Mucosa of stomach (tissue), 1 donor: ENCODE measurements around the gene MAPKAPK5.
A peak's percentile ranks its signal among the peaks of the same experiment; 100 is the strongest.
"Not testable (repeated sequence)": the region's sequence is repeated elsewhere in the genome, so short reads cannot be mapped to it uniquely, and the experiment has no call there.

Experiments used
- H3K27me3 ChIP-seq: one replicate; pipeline ENCODE4 v1.7.0; 2013; ENCODE audit warnings: mild to moderate bottlenecking, low read length; ENCODE audit not compliant: control insufficient read depth, insufficient read depth
- H3K36me3 ChIP-seq: one replicate; pipeline ENCODE4 v1.7.0; 2013; ENCODE audit warnings: low read length; ENCODE audit not compliant: control insufficient read depth, insufficient read depth
- H3K4me1 ChIP-seq: one replicate; pipeline ENCODE4 v1.7.0; 2013; ENCODE audit warnings: mild to moderate bottlenecking, low read length; ENCODE audit not compliant: control insufficient read depth, insufficient read depth
- H3K4me3 ChIP-seq: one replicate; pipeline ENCODE4 v1.7.0; 2013; ENCODE audit warnings: low read length
- H3K9ac ChIP-seq: one replicate; pipeline ENCODE4 v1.7.0; 2013; ENCODE audit warnings: mild to moderate bottlenecking, low read length, moderate library complexity
- H3K9me3 ChIP-seq: one replicate; pipeline ENCODE4 v1.7.0; 2013; ENCODE audit warnings: mild to moderate bottlenecking, low read length, moderate library complexity; ENCODE audit not compliant: control insufficient read depth
- donor health status: Pancreatic carcinoma.

The MAPKAPK5 gene

DNA sequence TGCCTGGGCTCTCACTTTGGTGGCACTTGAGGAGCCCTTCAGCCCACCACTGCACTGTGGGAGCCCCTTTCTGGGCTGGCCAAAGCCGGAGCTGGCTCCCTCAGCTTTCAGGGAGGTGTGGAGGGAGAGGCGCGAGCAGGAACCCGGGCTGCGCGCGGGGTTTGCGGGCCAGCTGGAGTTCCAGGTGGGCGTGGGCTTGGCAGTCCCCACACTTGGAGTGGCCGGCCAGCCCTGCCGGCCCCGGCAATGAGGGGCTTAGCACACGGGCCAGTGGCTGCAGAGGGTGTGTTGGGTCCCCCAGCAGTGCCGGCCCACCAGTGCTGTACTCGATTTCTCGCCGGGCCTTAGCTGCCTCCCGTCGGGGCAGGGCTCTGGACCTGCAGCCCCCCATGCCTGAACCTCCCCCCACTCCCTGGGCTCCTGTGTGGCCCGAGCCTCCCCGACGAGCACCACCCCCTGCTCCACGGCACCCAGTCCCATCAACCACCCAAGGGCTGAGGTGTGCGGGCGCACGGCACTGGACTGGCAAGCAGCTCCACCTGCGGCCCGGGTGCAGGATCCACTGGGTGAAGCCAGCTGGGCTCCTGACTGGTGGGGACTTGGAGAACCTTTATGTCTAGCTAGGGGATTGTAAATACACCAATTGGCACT is 6.4 kb upstream of the MAPKAPK5 start:
- not testable (repeated sequence) for H3K9me3 ChIP-seq, H3K4me3 ChIP-seq, H3K36me3 ChIP-seq, H3K27me3 ChIP-seq, H3K9ac ChIP-seq, H3K4me1 ChIP-seq

DNA sequence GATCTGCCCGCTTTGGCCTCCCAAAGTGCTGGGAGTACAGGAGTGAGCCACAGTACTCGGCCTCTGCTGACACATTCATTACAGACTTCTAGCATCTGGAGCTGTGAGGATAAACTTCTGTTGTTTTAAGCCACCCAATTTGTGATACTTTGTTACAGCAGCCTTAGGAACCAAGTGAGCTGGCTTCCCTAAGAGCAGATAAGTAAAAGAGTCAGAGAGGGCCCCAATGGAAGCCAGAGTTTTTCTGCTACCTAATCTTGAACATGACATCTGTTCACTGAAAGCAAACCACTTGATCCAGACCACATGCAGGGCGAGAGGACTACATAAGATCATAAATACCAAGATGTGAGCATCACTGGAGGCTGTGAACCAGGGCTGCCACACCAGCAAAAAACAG is 3.7 kb upstream of the MAPKAPK5 start:
- Histone ChIP-seq H3K9ac (no peak overlapping the region), H3K4me1 (peaks cover 8% of the 10 kb centered on the region), H3K36me3 (no peaks in the 10 kb centered on the region), H3K9me3 (no peaks in the 10 kb centered on the region), H3K27me3 (no peaks in the 10 kb centered on the region), H3K4me3 (no peak overlapping the region)

DNA sequence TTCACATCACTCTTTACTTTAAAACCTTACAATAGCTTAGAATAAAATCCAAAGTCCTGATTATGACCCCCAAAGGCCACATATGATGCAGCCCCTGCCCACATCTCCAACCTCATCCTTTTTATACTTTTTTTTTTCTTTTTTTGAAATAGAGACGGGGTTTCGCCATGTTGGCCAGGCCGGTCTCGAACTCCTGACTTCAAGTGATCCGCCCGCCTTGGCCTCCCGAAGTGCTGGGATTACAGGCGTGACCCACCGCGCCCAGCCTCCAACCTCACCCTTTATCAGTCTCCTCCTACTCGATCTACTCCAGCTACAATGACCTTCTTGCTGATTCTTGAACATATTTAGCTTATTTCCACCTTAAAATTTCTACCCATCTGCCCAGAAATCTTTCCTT is 1.2 kb upstream of the MAPKAPK5 start:
- no peaks in the 10 kb centered on the region for H3K27me3 ChIP-seq
- no peaks in the 10 kb centered on the region for H3K36me3 ChIP-seq
- peak overlapping the region; percentile 91 for H3K9ac ChIP-seq
- H3K9me3 ChIP-seq = no peaks in the 10 kb centered on the region
- peak overlapping the region; percentile 86 for H3K4me3 ChIP-seq
- H3K4me1 ChIP-seq = peaks cover 17% of the 10 kb centered on the region

DNA sequence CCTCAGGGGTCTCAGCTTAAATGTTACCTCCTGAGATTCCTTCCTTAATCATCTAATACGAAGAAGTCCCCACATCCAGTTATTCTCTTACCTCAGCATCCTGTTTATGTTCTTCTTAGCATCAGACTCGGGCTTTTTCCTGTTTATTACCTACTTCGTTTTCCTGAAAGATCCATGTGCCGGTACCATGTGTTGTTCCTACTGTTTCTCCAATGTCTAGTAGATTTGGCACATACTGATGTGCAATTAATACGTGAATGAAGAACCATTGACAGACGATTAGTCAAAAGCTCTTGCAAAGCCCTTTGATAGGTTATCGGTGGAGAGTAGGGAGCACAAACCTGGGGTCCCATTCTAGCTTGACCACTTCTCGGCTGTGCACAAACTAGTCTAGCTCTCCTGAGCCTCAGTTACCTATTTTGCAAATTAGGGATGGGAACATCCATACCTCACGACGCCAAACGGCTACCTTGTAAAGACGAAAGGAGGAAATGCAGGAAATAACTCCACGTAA is 735 bp upstream of the MAPKAPK5 start:
- peaks cover 17% of the 10 kb centered on the region for H3K4me1 ChIP-seq
- H3K36me3 ChIP-seq = no peaks in the 10 kb centered on the region
- no peaks in the 10 kb centered on the region for H3K9me3 ChIP-seq
- peak overlapping the region; percentile 91 for H3K9ac ChIP-seq
- peak overlapping the region; percentile 86 for H3K4me3 ChIP-seq
- H3K27me3 ChIP-seq = no peaks in the 10 kb centered on the region

DNA sequence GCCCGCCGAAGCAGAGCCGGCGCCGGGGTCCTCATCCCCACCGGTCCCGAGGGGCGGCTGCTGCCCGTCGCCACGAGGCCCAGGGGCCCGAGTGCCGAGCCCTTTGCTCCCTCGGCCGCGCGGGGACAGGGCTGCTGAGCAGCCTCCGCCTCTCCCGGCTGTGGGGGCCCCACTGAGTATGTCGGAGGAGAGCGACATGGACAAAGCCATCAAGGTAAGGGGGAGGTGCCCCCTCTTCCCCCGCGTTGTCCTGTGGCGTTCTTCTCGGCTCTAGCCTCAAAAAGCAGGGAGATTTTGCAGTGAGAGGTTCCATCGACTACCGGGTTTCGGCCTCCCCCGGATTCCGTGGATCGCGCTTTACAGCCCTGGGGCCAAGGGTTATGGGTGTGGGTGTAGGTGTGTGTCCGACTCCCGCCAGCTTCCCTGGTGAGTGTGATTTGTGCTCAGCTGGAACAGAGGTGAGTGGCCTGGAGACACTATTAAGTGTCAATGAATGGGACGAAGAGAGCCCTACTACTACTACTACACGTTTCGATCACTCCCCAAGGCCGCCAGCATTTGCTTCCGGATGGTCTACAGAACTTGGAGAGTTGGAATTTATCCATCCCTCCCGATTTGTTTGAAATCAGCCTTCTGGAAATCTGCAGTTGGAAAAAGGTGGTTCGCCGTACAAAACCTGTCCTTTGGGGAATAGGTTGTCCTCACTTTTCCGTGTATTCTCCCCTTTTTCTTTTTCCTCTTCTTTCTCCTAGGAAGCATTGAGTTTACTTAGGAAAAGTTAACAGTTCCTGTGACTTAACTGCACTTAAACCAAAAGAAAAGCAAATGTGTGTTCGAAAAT is 748 bp downstream of the MAPKAPK5 start:
- Histone ChIP-seq H3K4me3 (peak overlapping the region; percentile 48), H3K4me1 (peaks cover 17% of the 10 kb centered on the region), H3K9me3 (no peaks in the 10 kb centered on the region), H3K9ac (peak overlapping the region; percentile 91), H3K27me3 (no peaks in the 10 kb centered on the region), H3K36me3 (no peaks in the 10 kb centered on the region)

DNA sequence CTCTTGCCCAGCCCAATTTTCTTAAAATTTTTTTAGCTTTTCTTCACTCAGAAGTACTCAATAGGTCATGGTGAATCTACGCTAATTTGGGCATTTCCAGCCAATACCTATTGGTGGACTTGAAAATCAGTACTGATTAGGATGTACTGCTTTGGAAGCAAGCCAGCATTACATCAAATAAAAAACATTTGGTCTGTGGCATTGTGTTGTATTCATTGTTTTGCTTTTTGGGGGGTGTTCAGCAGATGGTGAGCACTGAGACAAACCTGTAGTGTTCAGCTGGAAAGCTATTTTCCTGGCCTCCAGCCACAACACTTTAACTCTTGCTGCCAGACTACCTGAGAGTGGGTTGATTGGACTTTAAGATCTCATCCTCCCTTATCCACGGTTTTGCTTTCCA is 4.0 kb downstream of the MAPKAPK5 start:
- Histone ChIP-seq H3K4me1 (peaks cover 10% of the 10 kb centered on the region), H3K9ac (no peak overlapping the region), H3K36me3 (no peaks in the 10 kb centered on the region), H3K9me3 (no peaks in the 10 kb centered on the region), H3K4me3 (no peak overlapping the region), H3K27me3 (no peaks in the 10 kb centered on the region)

DNA sequence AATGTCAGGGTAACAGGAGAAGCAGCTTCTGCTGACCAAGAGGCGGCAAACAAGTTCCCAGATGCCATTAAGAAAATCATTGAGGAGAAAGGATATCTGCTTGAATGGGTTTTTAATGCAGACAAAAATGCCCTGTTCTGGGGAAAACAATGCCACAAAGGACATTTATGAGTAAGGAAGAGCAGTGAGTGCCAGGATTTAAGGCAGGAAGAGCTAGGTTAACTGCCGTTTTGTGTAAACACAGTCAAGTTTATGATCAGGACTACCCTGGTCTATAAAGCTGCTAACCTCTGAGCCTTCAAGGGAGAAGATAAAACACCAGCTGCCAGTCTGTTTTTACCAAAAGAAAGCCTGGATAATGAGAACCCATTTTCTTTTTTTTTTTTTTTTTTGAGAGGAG is 8.5 kb downstream of the MAPKAPK5 start:
- H3K27me3 ChIP-seq = no peaks in the 10 kb centered on the region
- no peak overlapping the region for H3K4me3 ChIP-seq
- no peaks in the 10 kb centered on the region for H3K36me3 ChIP-seq
- H3K4me1 ChIP-seq = no peaks in the 10 kb centered on the region
- no peak overlapping the region for H3K9ac ChIP-seq
- H3K9me3 ChIP-seq = no peaks in the 10 kb centered on the region

DNA sequence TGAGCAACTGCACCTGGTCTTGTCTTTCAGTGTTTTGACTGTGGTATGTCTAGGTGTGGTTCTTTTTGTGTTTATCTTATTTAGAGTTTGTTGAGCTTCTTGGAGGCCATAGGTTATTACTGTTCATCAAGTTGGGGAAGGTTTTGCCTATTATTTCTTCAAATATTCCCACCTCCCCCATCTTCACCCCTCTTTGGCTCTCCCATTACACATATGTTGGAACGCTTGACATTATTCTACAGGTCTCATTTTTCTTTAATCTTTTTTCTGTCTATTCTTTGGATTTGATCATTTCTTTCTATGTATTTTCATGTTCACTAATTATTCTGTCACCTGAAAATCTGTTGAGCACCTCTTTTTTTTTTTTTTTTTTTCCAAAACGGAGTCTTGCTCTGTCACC is 16.2 kb downstream of the MAPKAPK5 start:
- H3K9me3 ChIP-seq = no peaks in the 10 kb centered on the region
- H3K36me3 ChIP-seq = no peaks in the 10 kb centered on the region
- no peak overlapping the region for H3K4me3 ChIP-seq
- H3K4me1 ChIP-seq = no peaks in the 10 kb centered on the region
- H3K9ac ChIP-seq = no peak overlapping the region
- no peaks in the 10 kb centered on the region for H3K27me3 ChIP-seq

DNA sequence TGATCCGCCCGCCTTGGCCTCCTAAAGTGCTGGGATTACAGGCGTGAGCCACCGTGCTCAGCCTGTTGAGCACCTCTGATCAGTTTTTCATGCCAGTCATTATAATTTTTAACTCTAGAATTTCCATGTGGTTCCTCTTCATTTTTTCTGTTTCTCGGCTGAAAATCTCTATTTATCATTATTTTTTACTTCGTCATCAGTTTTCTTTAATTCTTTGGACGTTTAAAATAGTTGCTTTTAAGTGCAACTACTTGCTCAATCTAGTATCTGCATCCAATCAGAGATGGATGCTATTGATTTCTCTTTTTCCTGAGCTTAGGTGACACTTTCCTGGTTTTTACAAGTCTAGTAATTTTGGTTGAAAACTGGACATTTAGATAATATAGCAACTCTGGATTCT is 16.8 kb downstream of the MAPKAPK5 start:
- Histone ChIP-seq H3K4me1 (no peaks in the 10 kb centered on the region), H3K4me3 (no peak overlapping the region), H3K36me3 (no peaks in the 10 kb centered on the region), H3K27me3 (no peaks in the 10 kb centered on the region), H3K9ac (no peak overlapping the region), H3K9me3 (no peaks in the 10 kb centered on the region)

DNA sequence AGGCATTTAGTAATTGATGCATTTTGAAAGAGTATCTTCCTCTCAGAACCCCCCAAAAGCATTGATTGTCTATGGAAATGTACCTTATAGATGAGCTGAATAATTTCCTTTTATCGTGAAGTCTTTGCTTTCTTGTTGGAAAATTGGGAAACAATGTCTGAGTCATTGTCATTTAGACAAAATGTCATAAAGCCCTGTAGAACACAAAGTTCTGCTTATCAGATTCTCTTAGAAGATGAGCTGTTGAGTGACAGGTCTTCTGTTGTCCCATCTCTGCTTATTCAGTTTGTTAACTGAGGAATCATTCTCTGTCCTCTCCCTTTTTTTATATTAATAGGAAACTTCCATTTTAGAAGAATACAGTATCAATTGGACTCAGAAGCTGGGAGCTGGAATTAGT is 22.9 kb downstream of the MAPKAPK5 start:
- no peak overlapping the region for H3K4me3 ChIP-seq
- H3K9ac ChIP-seq = no peak overlapping the region
- H3K36me3 ChIP-seq = no peaks in the 10 kb centered on the region

DNA sequence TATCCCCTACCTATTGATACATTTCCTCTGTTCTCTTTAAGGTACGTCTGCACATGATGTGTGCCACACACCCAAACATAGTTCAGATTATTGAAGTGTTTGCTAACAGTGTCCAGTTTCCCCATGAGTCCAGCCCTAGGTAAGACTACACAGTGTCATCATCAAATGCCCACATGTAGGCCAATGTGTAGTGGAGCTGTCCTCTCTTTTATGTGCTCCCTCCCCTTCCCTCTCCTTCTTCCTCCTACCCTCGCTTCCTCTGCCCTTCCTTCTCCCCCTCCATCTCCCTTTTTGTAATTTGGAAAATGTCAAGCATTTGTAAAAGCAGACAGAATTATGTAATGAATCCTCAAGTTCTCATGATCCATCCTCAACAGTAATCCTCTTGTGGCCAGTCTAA is 25.5 kb downstream of the MAPKAPK5 start:
- no peaks in the 10 kb centered on the region for H3K4me1 ChIP-seq
- no peaks in the 10 kb centered on the region for H3K27me3 ChIP-seq
- peaks cover 3% of the 10 kb centered on the region for H3K36me3 ChIP-seq
- no peak overlapping the region for H3K4me3 ChIP-seq
- H3K9me3 ChIP-seq = no peaks in the 10 kb centered on the region
- H3K9ac ChIP-seq = no peak overlapping the region

More for the DNA sequence above, 22.9 kb downstream of the MAPKAPK5 start:
- H3K4me1 ChIP-seq = no peaks in the 10 kb centered on the region
- no peaks in the 10 kb centered on the region for H3K9me3 ChIP-seq
- H3K27me3 ChIP-seq = no peaks in the 10 kb centered on the region
